ENCODE measurements around the gene TMEM171.

The TMEM171 gene

DNA sequence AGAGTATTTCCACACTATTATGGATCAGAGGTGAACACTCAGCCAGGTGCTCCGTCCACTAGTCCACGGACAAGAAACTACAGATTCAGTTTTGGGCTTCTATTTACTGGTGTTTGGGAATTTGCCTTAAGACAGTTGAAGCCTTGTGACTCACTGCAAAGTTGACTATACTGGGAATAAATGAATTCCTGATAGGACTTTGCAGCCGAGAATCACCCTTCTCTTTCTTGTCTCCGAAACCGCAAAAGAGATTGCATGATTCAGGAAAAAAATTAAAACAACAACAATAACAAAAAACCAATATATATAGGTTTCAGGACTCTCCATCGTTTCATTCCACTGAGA lies 716 bp downstream of the TMEM171 start:
- DNase-seq, result no peak

DNA sequence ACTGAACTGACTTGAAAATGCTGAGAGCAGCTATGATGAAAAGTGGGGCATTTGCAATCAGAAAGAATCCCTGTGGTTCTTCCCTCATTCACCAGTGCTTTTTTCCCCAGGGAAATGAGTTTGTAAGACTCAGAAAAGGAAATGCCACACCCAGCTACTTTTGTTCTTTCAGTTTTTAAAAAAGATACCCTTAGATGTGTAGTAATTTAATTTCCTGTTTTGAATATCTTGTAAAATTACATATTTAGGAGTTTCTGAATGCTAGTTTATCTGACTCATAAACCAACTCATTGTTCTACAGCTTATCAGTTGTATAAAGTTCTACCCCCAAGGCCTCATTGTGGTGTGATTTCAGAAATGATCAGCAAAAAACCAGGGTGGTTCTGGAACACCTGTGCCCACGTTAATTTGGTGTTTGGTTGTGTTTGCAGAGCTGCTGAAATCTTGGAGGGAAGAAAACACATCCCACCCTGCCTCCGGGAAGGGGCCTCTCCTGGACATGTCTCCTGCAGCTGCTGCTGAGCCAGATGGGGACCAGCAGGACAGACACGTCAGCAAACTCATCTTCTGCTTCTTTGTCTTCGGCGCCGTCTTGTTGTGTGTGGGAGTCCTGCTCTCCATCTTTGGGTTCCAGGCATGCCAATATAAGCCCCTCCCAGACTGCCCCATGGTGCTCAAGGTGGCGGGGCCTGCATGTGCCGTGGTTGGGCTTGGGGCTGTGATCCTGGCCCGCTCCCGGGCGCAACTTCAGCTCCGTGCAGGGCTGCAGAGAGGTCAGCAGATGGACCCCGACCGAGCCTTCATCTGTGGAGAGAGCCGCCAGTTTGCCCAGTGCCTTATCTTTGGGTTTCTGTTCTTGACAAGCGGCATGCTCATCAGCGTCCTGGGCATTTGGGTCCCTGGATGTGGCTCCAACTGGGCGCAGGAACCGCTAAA lies 2.8 kb downstream of the TMEM171 start:
- DNase-seq, result no peak

GRCh38 chr5:73125289-73125688 lies 4.9 kb downstream of the TMEM171 start:
- DNase-seq, result no peak

- no peak for DNase-seq
These were observed 6.0 kb downstream of the TMEM171 start for GRCh38 chr5:73126381-73126780.

DNA sequence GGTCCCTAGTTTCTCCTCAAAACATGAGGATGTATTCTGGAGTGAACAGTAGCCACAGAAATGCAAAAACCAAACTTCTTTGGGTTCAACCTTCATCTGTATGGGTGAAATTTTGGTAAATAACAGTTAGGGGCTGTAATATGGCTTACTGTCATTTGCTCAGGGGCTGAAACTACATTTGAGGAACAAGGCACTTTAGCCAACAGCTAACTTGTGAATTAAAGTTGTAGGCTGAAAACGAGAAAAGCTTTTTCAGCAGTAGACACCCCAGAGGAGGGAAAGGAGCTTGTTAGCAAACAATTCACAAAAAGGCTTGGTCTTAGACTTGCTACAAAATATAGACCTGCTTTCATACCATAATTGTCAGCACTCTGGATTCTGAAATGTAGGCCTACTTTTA lies 6.6 kb downstream of the TMEM171 start:
- no peak for DNase-seq

GRCh38 chr5:73129143-73129542 lies 8.8 kb downstream of the TMEM171 start:
- DNase-seq, result no peak

DNA sequence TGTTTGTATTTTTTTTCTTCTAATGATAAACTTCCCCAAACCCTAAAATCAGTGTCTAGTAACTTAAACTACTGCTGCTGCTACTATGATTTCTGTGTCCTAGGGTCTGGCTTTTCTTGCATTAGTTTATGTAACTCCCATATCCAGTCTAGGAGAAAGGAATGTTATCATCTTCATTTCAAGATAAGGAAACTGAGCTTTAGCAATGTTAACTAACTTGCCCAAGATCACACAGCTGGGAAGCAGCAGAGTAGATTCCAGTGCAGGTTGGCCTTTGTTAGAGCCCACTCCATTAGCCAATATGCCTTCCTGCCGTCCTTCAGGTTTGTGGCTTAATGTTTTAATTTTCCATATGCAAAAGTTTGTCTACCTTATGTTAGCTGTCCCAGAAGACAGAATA lies 10.4 kb downstream of the TMEM171 start:
- no peak for DNase-seq

DNA sequence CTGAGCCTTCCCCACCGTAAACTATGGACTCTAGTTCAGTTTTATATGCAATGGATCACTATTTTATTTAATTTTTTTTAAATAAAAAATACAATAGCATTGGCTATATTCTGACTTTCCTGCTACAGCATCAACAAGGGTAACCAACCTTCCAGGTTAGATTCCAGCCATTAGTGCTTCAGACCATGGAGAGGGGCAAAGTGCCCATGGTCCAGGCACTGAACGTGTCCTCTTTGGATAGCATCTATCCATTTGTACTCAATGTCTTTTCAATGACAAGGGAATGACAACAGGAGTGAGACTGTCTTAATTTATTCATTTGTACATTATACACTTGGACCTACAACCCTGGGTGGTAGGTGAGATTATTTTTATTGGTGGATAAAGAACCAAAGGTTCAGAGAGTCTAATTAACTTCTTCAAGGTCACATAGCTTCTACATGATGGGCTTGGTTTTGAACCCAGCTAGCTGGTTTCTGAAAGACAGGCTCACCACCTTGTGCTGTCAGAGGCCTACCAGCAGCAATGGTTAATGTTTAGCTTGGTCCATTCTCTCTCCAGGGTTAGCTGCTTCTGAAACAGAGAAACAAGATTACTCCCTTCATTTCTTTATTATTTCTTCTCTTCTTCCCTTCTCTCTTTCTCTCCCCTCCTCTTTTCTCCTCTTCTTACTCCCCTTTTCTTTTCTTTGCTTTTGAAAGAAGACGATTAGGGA lies 11.5 kb downstream of the TMEM171 start:
- no peak for DNase-seq

DNA sequence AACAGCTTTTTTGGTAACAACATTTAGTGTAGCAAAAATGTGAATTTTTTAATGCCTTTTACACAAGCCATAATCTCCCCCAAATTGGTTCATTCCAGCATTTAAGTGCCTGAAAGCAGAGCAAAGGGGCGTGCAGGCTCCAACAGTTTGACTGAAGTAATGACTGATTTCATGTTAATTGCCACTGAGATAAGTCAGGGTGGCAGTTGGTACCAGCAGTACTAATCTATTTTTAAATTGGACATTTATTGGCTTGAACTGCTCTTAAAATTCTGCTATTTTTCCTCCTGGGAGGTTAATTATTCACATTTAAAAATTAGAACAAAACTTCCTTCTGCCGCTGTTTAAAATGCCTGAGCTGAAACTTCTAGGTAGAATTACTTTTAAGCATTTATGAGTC lies 12.4 kb downstream of the TMEM171 start:
- DNase-seq, result no peak

- no peak for DNase-seq
These were observed 14.6 kb downstream of the TMEM171 start for GRCh38 chr5:73135021-73135420.

DNA sequence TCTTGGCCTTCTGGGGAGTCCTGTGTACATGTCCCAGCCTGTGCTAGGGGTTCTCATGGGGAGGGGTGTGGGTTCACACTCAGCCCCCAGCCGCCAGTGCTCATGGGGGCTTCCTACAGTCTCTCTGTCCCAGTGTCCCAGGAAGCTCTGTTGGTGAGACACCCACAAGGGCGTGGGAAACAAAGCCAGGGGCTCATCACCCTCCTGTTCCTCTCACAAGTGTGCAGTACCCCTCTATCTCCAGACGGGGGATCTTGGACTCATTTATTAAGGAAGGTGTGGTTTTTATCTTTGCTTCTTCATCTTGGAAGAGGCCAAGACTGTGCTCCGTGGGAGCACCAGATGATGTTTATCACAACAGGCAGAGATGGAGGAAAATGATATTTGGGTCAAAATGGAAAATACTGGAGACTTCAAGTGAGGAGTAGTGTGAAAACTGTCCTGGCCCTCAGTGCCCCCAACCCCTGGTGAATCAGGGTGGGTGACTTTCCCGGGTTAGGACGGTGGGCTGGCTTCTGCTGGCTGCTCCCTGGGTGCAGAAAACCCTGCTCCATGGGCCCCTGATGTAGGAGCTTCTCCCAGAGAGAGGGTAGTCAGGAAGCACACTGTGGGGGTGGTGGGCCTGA lies 15.2 kb downstream of the TMEM171 start:
- no peak for DNase-seq

- DNase-seq, result no peak
These were observed 15.7 kb downstream of the TMEM171 start for GRCh38 chr5:73136055-73136562.

DNA sequence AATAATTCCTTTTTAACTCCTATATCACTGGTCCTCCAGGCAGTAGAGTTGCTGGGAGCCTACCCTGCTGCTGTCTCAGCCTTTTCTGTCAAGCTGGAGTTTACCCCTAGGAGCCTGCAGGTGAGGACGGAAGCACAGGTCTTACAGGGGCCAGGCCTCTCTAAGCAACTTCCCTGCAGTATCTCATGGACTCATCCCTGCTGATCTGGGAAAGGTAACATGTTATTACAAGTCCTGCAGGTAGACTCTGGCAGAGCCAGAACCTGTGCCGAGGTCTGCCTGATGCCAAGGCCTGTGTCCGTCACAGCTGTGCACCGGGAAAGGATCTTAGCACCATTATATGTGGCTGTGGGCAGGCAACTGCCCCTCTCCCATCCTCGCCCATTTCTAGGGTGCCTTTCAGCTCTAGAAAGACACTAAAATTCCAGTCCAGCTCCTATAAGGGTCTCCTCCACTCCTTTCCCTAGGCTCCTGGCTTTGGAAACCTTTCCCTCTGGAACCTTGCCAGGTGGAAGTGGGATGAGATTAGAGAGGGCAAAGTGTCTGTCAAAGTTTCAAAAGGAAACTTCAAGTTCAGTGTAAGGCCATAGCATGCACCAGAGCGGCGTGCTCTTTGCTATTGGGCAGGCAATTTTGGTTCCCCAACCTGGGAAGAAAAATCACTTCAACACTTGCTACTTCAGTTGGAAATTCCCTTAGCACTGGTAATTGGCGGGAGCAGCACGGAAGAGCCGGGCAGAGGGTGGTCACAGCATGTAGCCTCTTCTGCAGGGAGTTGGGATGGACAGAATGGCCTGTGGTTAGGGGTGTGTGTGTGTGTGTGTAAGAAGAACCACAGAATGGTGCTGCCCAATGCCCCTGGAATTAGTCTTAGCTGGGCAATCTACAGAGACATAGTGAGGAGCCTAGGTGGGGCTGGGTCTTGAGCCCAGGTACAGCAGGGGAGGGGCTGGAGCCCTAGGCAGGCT lies 17.5 kb downstream of the TMEM171 start:
- no peak for DNase-seq

- DNase-seq, result no peak
These were observed 19.1 kb downstream of the TMEM171 start for GRCh38 chr5:73139485-73139884.

GRCh38 chr5:73140801-73141200 lies 20.4 kb downstream of the TMEM171 start:
- no peak for DNase-seq

DNA sequence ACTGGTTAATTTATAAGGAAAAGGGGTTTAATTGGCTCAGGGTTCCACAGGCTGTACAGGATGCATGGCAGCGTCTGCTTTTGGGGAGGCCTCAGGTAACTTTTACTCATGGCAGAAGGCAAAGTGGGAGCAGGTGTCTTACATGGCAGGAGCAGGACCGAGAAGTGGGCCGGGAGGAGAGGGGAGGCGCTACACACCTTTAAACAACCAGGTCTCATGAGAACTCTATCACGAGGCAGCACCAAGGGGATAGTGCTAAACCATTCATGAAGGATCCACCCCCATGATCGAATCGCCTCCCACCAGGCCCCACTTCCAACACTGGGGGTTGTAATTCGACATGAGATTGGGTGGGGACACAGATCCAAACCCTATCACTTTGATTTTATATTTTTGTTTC lies 21.7 kb downstream of the TMEM171 start:
- no peak for DNase-seq

DNA sequence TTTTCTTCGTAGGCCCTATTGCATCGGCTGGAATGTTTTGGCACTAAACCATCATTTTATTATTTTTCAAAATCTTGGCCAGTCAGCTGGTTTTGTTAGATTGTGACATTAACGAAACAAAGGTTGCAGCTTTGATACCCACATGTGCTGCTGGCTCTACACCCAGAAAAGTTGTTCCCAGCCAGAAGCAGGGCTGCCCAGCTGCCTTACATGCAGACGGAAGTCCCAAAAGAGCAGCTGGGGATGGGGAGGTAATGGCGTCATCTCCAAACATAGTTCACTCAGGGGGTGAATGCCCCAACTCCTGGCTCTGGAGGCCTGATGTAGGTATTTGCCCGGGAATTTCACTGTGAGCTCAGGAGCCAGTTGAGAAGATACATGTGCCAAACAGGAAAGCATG lies 23.3 kb downstream of the TMEM171 start:
- DNase-seq, result no peak

DNA sequence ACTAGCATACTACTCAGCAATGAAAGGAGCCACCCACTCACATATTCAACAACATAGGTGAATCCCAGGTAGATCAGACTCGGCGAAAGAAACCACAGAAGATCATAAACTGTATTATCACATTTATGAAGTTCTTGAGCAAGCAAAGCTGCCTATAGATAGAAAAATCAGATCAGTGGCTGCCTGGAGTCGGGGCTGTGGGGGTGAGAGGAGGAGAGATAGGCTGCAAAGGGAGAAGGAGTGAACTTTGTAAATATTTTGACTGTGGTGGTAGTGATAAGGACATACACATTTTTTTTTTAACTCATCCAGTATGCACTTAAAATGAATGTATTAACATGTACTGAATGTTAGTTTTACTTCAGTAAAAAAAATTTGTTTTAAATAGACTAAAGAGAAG lies 29.2 kb downstream of the TMEM171 start:
- DNase-seq, result no peak

- DNase-seq, result no peak
These were observed 30.5 kb downstream of the TMEM171 start for GRCh38 chr5:73150876-73151275.

DNA sequence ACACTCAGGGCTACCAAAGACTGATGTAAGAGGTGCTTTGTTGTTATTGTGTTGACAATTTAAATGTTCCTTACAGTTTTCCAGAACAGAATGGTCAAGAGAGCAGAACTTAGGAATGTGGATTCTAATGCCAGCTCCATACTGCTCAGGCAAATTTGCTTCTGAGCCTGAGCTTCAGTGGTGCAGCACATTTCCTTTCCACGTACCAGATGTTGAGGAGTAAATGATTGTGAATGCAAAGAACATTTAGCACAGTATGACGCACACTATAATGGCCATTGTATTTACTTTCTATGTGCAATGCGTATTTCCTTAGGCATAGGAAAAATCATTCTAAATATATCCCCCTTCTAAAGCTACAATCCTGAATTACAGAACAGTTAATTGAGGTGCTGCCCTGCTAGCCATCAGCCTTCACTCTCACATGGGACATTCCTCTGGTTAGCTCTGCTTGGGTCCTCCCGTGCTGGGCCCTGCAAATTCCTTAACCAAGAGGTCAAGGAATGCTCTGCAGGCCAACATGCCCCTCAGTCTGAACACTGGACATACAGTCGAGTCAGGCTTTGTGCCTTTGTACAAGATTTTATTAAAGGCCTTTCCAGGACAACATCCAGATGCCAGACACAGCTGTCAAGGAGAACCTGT lies 31.5 kb downstream of the TMEM171 start:
- no peak for DNase-seq

- DNase-seq, result no peak
These were observed 32.3 kb downstream of the TMEM171 start for GRCh38 chr5:73152411-73153388.

Data from stimulated activated CD8-positive, alpha-beta memory T cell treated with anti-CD3 and anti-CD28 coated beads, Interleukin-4, amount 100 ng/mL, for 48 hours (primary cell).